GM12878 (cell line): Measurements from ENCODE around the gene USP10. TPM values are rescaled to one million over a fixed set of nuclear protein-coding genes. Genes with fewer than 3 reads are reported as not detected.

Experiments used
- ATAC-seq: fragments of 200-7000 bp; cut with Tn5 transposase; 3 replicates; pipeline ENCODE4 v1.9.1; 2020; ENCODE audit warnings: mild to moderate bottlenecking, moderate library complexity
- BruUV-seq: library from RNA; stranded (reverse); fragments of 400-500 nt; replicated peaks from 2 replicates; lab custom pipeline; 2021; lab: Mats Ljungman, UMichigan
- CTCF ChIA-PET: fragments of 300-600 bp; sonication (Branson Sonifier 250); formaldehyde crosslinking; extraction: SDS; loops from one replicate; lab custom pipeline; 2021; ENCODE audit warnings: inconsistent platforms; lab: Yijun Ruan, JAX
- POLR2A ChIA-PET: fragments of 350-600 bp; formaldehyde crosslinking; extraction: SDS; loops from one replicate; lab custom pipeline; 2021; ENCODE audit warnings: inconsistent platforms; lab: Charles Lee
- RAD21 ChIA-PET: fragments of 300-600 bp; sonication (Branson Sonifier 250); formaldehyde crosslinking; loops from one replicate; lab custom pipeline; 2023; ENCODE audit warnings: antibody characterized with exemption; ENCODE audit not compliant: unreplicated experiment; lab: Charles Lee
- SMC1A ChIA-PET: fragments of 300-600 bp; sonication (Branson Sonifier 250); formaldehyde crosslinking; loops from one replicate; lab custom pipeline; 2023; ENCODE audit not compliant: unreplicated experiment, uncharacterized antibody; lab: Charles Lee
- DNase-seq: peaks from one replicate; pipeline ENCODE4 v3.0.0-alpha.2; 2011; ENCODE audit warnings: low read depth, low spot score
- FAIRE-seq: peaks from 3 replicates; lab custom pipeline; 2011; peaks lifted over from hg19 to GRCh38; lab: Jason Lieb, UNC
- H2AFZ ChIP-seq: 2 replicates; pipeline ENCODE4 v1.6.0; 2011; ENCODE audit warnings: low read depth, low read length, control low read depth; ENCODE audit not compliant: control insufficient read depth
- H3K27ac ChIP-seq: 2 replicates; pipeline ENCODE4 v1.5.1; 2011; ENCODE audit warnings: control low read depth; ENCODE audit not compliant: control insufficient read depth, insufficient read depth
- H3K27me3 ChIP-seq, 2 experiments: replicated peaks in 1 of 2; 2 replicates each; pipeline versions ENCODE4 v1.6.0 to v1.6.1; 2011; ENCODE audit warnings: low read length in 1 of 2; ENCODE audit not compliant: control insufficient read depth in 2 of 2, insufficient read depth in 2 of 2
- H3K36me3 ChIP-seq, 2 experiments: 2 replicates each; pipeline ENCODE4 v1.5.1; 2011; ENCODE audit warnings: low read length in 1 of 2; ENCODE audit not compliant: control insufficient read depth in 2 of 2, insufficient read depth in 2 of 2
- H3K4me1 ChIP-seq: 2 replicates; pipeline ENCODE4 v1.6.1; 2011; ENCODE audit warnings: mild to moderate bottlenecking, low read length, moderate library complexity, mixed read lengths; ENCODE audit not compliant: control insufficient read depth, insufficient read depth
- H3K4me2 ChIP-seq: 2 replicates; pipeline ENCODE4 v1.6.0; 2011; ENCODE audit warnings: control low read depth; ENCODE audit not compliant: control insufficient read depth, insufficient read depth
- H3K4me3 ChIP-seq: fragments of 200-600 bp; sonication (generic); 2 replicates; pipeline ENCODE4 v1.5.1; 2016
- H3K79me2 ChIP-seq: 2 replicates; pipeline ENCODE4 v1.6.0; 2011; ENCODE audit warnings: low read length; ENCODE audit not compliant: control insufficient read depth, insufficient read depth
- H3K9ac ChIP-seq: 2 replicates; pipeline ENCODE4 v1.8.0; 2011; ENCODE audit warnings: low read length, control low read depth, mixed read lengths; ENCODE audit not compliant: control insufficient read depth, insufficient read depth
- H3K9me3 ChIP-seq: replicated peaks from 3 replicates; pipeline ENCODE4 v1.5.1; 2011; ENCODE audit warnings: mild to moderate bottlenecking, low read length; ENCODE audit not compliant: control insufficient read depth, insufficient read depth
- H4K20me1 ChIP-seq: 2 replicates; pipeline ENCODE4 v1.6.0; 2011; ENCODE audit not compliant: control insufficient read depth, insufficient read depth
- CEBPB ChIP-seq, 2 experiments: fragments of 150-350 bp in 1 of 2; IDR thresholded peaks; 2 replicates each; pipeline ENCODE4 v1.6.1; 2012 to 2014; ENCODE audit warnings: low read depth in 2 of 2, low read length in 2 of 2, borderline replicate concordance in 1 of 2, inconsistent platforms in 1 of 2
- E2F8 ChIP-seq: fragments of 450-650 bp; IDR thresholded peaks from 2 replicates; pipeline ENCODE4 v1.6.1; 2018; ENCODE audit warnings: mild to moderate bottlenecking, low read depth, moderate library complexity; ENCODE audit not compliant: partially characterized antibody
- HDAC2 ChIP-seq: fragments of 200-600 bp; sonication (generic); IDR thresholded peaks from 2 replicates; pipeline ENCODE4 v1.6.1; 2017
- MEF2A ChIP-seq: IDR thresholded peaks from 2 replicates; pipeline ENCODE4 v1.6.1; 2011; ENCODE audit warnings: low read depth, mild to moderate bottlenecking, low read length, moderate library complexity; ENCODE audit not compliant: insufficient read depth
- MYC ChIP-seq: IDR thresholded peaks from 2 replicates; pipeline ENCODE4 v1.6.1; 2011; ENCODE audit warnings: mild to moderate bottlenecking, low read length, moderate library complexity, inconsistent platforms; ENCODE audit not compliant: insufficient read depth, insufficient replicate concordance, insufficient read length, severe bottlenecking
- NBN ChIP-seq: fragments of 450-650 bp; IDR thresholded peaks from 2 replicates; pipeline ENCODE4 v1.6.1; 2016
- PAX5 ChIP-seq: IDR thresholded peaks from 2 replicates; pipeline ENCODE4 v1.6.1; 2011; ENCODE audit warnings: low read depth, low read length, borderline replicate concordance
- STAT3 ChIP-seq: IDR thresholded peaks from 2 replicates; pipeline ENCODE4 v1.6.1; 2011; ENCODE audit warnings: low read depth, low read length, improper control_type of control experiment
- TARDBP ChIP-seq: IDR thresholded peaks from 2 replicates; pipeline ENCODE4 v1.6.1; 2016; ENCODE audit warnings: borderline replicate concordance
- ZNF687 ChIP-seq: fragments of 450-650 bp; IDR thresholded peaks from 2 replicates; pipeline ENCODE4 v1.6.1; 2017; ENCODE audit warnings: mild to moderate bottlenecking, moderate library complexity
- WGBS: methylation state at CpG from one replicate; pipeline ENCODE4 v1.1.6; 2016; ENCODE audit warnings: low lambda C conversion rate; ENCODE audit not compliant: insufficient replicate concordance, insufficient coverage; ENCODE audit errors: missing lambda C conversion rate; 5-methylcytosine and 5-hydroxymethylcytosine counted together
- in situ Hi-C: fragments of 300-500 bp; cut with MboI; formaldehyde crosslinking; loops from 9 replicates; pipeline ENCODE4 v1.14.3; 2018; ENCODE audit warnings: mixed read lengths
- intact Hi-C: fragments of 100-400 bp; cut with micrococcal nuclease; formaldehyde crosslinking; loops from one replicate; pipeline ENCODE4 v1.14.2; 2022; ENCODE audit not compliant: unreplicated experiment
- polyA plus RNA-seq, 11 experiments: library from polyadenylated mRNA; depleted of rRNA in 4 of 11; unstranded in 6 of 11; stranded (reverse) in 5 of 11; fragments of >200 nt; fragmentation: Nextera tagmentation in 4 of 11; fragmentation: Illumina TruSeq in 1 of 11; extraction: Ambion mirVana in 4 of 11; extraction: Trizol in 1 of 11; gene quantifications; 1 replicate in 1 of 11; 2 replicates in 10 of 11; pipeline versions ENCODE4 v1.2.1 to v1.2.3, GENCODE V29; 2011 to 2016; ENCODE audit warnings: inconsistent platforms in 2 of 11, missing spikeins in 2 of 11, low read depth in 1 of 11
- total RNA-seq, 4 experiments: library from RNA; depleted of rRNA in 3 of 4; stranded (reverse); fragments of >200 nt in 3 of 4; fragmentation: Illumina TruSeq in 1 of 4; extraction: Trizol in 1 of 4; gene quantifications; 2 replicates each; pipeline versions ENCODE4 v1.2.1 to v1.2.3, GENCODE V29; 2013 to 2021
- TF ChIP-seq, protein P1 (sequence below): fragments of 150-350 bp; IDR thresholded peaks from 2 replicates; pipeline ENCODE4 v1.6.1; 2016; ENCODE audit warnings: low read depth, low read length

Gene USP10
- total and polyA plus RNA-seq, 10 of the 15 experiments (the other 5 are each of a cell fraction or from before 2014, with no cell fraction given) = 46.1 to 160 (median 105) TPM

GRCh38 chr16:84687715-84688114 is 12.1 kb upstream of the USP10 start:
- no peak overlapping the region for H3K9ac ChIP-seq
- H3K27ac ChIP-seq = peak overlapping the region; percentile 38; the same call in 1 of the 2 replicates
- no peak overlapping the region for H3K4me3 ChIP-seq
- ChIA-PET CTCF (interaction anchor here (0.8 to 1.6 kb wide), 5 partner anchors 13 to 65 kb away, joined by 3 to 10 read pairs (median 7); no protein-coding TSS in a partner anchor), POLR2A (interaction anchor here (0.6 to 1.1 kb wide), 8 partner anchors 10 to 230 kb away, joined by 3 to 6 read pairs (median 3); no protein-coding TSS in a partner anchor), RAD21 (interaction anchor here (0.7 to 1.5 kb wide), 3 partner anchors 13 to 65 kb away, joined by 3 to 9 read pairs (median 3); no protein-coding TSS in a partner anchor), SMC1A (interaction anchor here (0.5 to 2.3 kb wide), 10 partner anchors 13 to 1448 kb away, joined by 3 to 7 read pairs (median 5); no protein-coding TSS in a partner anchor)
- peak overlapping the region; percentile 6 for H3K4me2 ChIP-seq
- no peaks in the 10 kb centered on the region for H3K79me2 ChIP-seq
- H3K27me3 ChIP-seq = no peaks in the 10 kb centered on the region
- 23% methylated on average over 6 of the region's 6 CpGs for WGBS
- in situ Hi-C loops (no loop called here), intact Hi-C loops (no loop called here)
- no peaks in the 10 kb centered on the region for H4K20me1 ChIP-seq
- FAIRE-seq (peak; percentile 96), DNase-seq (peak; percentile 76), ATAC-seq (peak; percentile 96)
- H3K9me3 ChIP-seq = no peaks in the 10 kb centered on the region; the same call in 2 of the 3 replicates
- H3K36me3 ChIP-seq = no peaks in the 10 kb centered on the region
- BruUV-seq = no TSS peak
- H3K4me1 ChIP-seq = peaks cover 10% of the 10 kb centered on the region
- peak overlapping the region; percentile 54 for H2AFZ ChIP-seq
- TF ChIP-seq E2F8 (no peak), PAX5 (0 out of 2 replicates have a peak, but pooled peaks have one; percentile 52), NBN (no peak), CEBPB (IDR thresholded peaks at IDR 0.05; ENCODE audit: borderline replicate concordance in 1 of 2, low read depth in 2 of 2, low read length in 2 of 2) (no peak), TARDBP (no peak), STAT3 (no peak), HDAC2 (no peak), MYC (no peak), MEF2A (no peak), ZNF687 (no peak)
- TF ChIP-seq, protein P1, sequence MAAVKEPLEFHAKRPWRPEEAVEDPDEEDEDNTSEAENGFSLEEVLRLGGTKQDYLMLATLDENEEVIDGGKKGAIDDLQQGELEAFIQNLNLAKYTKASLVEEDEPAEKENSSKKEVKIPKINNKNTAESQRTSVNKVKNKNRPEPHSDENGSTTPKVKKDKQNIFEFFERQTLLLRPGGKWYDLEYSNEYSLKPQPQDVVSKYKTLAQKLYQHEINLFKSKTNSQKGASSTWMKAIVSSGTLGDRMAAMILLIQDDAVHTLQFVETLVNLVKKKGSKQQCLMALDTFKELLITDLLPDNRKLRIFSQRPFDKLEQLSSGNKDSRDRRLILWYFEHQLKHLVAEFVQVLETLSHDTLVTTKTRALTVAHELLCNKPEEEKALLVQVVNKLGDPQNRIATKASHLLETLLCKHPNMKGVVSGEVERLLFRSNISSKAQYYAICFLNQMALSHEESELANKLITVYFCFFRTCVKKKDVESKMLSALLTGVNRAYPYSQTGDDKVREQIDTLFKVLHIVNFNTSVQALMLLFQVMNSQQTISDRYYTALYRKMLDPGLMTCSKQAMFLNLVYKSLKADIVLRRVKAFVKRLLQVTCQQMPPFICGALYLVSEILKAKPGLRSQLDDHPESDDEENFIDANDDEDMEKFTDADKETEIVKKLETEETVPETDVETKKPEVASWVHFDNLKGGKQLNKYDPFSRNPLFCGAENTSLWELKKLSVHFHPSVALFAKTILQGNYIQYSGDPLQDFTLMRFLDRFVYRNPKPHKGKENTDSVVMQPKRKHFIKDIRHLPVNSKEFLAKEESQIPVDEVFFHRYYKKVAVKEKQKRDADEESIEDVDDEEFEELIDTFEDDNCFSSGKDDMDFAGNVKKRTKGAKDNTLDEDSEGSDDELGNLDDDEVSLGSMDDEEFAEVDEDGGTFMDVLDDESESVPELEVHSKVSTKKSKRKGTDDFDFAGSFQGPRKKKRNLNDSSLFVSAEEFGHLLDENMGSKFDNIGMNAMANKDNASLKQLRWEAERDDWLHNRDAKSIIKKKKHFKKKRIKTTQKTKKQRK = no peak
